Loucy (cell line): ENCODE data around the gene NXPE2.
"Not testable (repeated sequence)": the region's sequence is repeated elsewhere in the genome, so short reads cannot be mapped to it uniquely, and the experiment has no call there.

Experiments
- H2AFZ ChIP-seq: fragments of 200-600 bp; sonication (generic); 2 replicates; pipeline ENCODE4 v1.6.0; 2016; ENCODE audit warnings: antibody characterized with exemption, mild to moderate bottlenecking, low read length, moderate library complexity
- H3F3A ChIP-seq: fragments of 200-600 bp; 2 replicates; pipeline ENCODE4 v1.6.0; 2016; ENCODE audit warnings: antibody characterized with exemption, low read depth, mild to moderate bottlenecking
- H3K27me3 ChIP-seq: fragments of 200-600 bp; sonication (generic); 2 replicates; pipeline ENCODE4 v1.6.1; 2014; ENCODE audit warnings: low read length, mild to moderate bottlenecking; ENCODE audit not compliant: insufficient read depth, poor library complexity, severe bottlenecking
- H3K36me3 ChIP-seq: fragments of 200-600 bp; sonication (generic); 2 replicates; pipeline ENCODE4 v1.6.1; 2016; ENCODE audit warnings: low read length; ENCODE audit not compliant: insufficient read depth
- H3K4me1 ChIP-seq: fragments of 200-600 bp; sonication (generic); 2 replicates; pipeline ENCODE4 v1.5.1; 2014; ENCODE audit warnings: low read length, mild to moderate bottlenecking; ENCODE audit not compliant: insufficient read depth, poor library complexity, severe bottlenecking
- H3K4me2 ChIP-seq: fragments of 200-600 bp; sonication (generic); 2 replicates; pipeline ENCODE4 v1.6.0; 2014; ENCODE audit warnings: antibody characterized with exemption, low read length, low read depth, mild to moderate bottlenecking; ENCODE audit not compliant: poor library complexity, severe bottlenecking
- H3K4me3 ChIP-seq: fragments of 200-600 bp; sonication (generic); 2 replicates; pipeline ENCODE4 v1.5.1; 2014; ENCODE audit warnings: low read length, mild to moderate bottlenecking, mixed read lengths; ENCODE audit not compliant: poor library complexity, severe bottlenecking
- H3K79me2 ChIP-seq: fragments of 200-600 bp; sonication (generic); 2 replicates; pipeline ENCODE4 v1.6.1; 2014; ENCODE audit warnings: low read length; ENCODE audit not compliant: insufficient read depth
- H3K9ac ChIP-seq: fragments of 200-600 bp; sonication (generic); 2 replicates; pipeline ENCODE4 v1.6.0; 2014; ENCODE audit warnings: mild to moderate bottlenecking, low read depth, low read length, moderate library complexity; ENCODE audit not compliant: poor library complexity, severe bottlenecking
- H3K9me2 ChIP-seq: fragments of 200-600 bp; sonication (generic); replicated peaks from 2 replicates; pipeline ENCODE4 v1.6.1; 2016; ENCODE audit warnings: low read depth, low read length, mixed read lengths
- H3K9me3 ChIP-seq: fragments of 200-600 bp; sonication (generic); 2 replicates; pipeline ENCODE4 v1.6.1; 2014; ENCODE audit warnings: mild to moderate bottlenecking, antibody characterized with exemption, low read length, low read depth; ENCODE audit not compliant: insufficient read depth
- H4K20me1 ChIP-seq: fragments of 200-600 bp; sonication (generic); 2 replicates; pipeline ENCODE4 v1.6.0; 2014; ENCODE audit warnings: antibody characterized with exemption, low read length, mild to moderate bottlenecking; ENCODE audit not compliant: insufficient read depth, poor library complexity, severe bottlenecking
- CTCF ChIP-seq: fragments of 200-600 bp; sonication (generic); conservative IDR thresholded peaks from 2 replicates; pipeline ENCODE4 v1.5.1; 2014; ENCODE audit warnings: mild to moderate bottlenecking, antibody characterized with exemption, low read length
- EZH2phosphoT487 ChIP-seq: fragments of 200-600 bp; IDR thresholded peaks from 2 replicates; pipeline ENCODE4 v1.6.1; 2018; ENCODE audit warnings: antibody characterized with exemption, mild to moderate bottlenecking, moderate library complexity, borderline replicate concordance

NXPE2 gene

GRCh38 chr11:114678125-114679036, at the start of gene NXPE2:
Gene NXPE2, plus strand, starts transcription at chr11:114678527. Its CDS starts 49 bp downstream, at chr11:114678576.
- no peak within 1 kb of the TSS for H2AFZ ChIP-seq
- H3F3A ChIP-seq = no peaks in the 10 kb centered on the region
- H3K9me3 ChIP-seq = no peaks in the 10 kb centered on the region
- no peaks in the 10 kb centered on the region for H3K36me3 ChIP-seq
- H3K4me3 ChIP-seq = no peak within 1 kb of the TSS
- H3K79me2 ChIP-seq = no peaks in the 10 kb centered on the region
- TF ChIP-seq EZH2phosphoT487 (no peak), CTCF (no peak)
- H3K9me2 ChIP-seq = 0 out of 2 replicates have a peak, but pooled peaks cover 5% of the 10 kb centered on the region
- H3K9ac ChIP-seq = no peak within 1 kb of the TSS
- no peaks in the 10 kb centered on the region for H3K4me1 ChIP-seq
- no peak within 1 kb of the TSS for H3K4me2 ChIP-seq
- H4K20me1 ChIP-seq = no peaks in the 10 kb centered on the region
- H3K27me3 ChIP-seq = no peaks in the 10 kb centered on the region

GRCh38 chr11:114631445-114631965, 46.8 kb upstream of the NXPE2 start:
- not testable (repeated sequence) for H3K4me3 ChIP-seq, H3K27me3 ChIP-seq, H3K9me3 ChIP-seq, H3K36me3 ChIP-seq, H3K4me1 ChIP-seq, H3K9ac ChIP-seq, H4K20me1 ChIP-seq, H2AFZ ChIP-seq, H3K4me2 ChIP-seq, H3K9me2 ChIP-seq, H3F3A ChIP-seq, H3K79me2 ChIP-seq

- H3F3A ChIP-seq, H3K79me2 ChIP-seq, H3K9me2 ChIP-seq, H3K36me3 ChIP-seq, H4K20me1 ChIP-seq, H3K4me1 ChIP-seq, H3K4me2 ChIP-seq, H3K9me3 ChIP-seq, H3K4me3 ChIP-seq, H2AFZ ChIP-seq, H3K9ac ChIP-seq, H3K27me3 ChIP-seq: not testable (repeated sequence)
Measured at GRCh38 chr11:114639440-114639839, 38.9 kb upstream of the NXPE2 start.

GRCh38 chr11:114650661-114651060, 27.7 kb upstream of the NXPE2 start:
- TF ChIP-seq CTCF = no peak
- no peak for TF ChIP-seq EZH2phosphoT487
- H3K79me2 ChIP-seq = no peaks in the 10 kb centered on the region
- H3K36me3 ChIP-seq = no peaks in the 10 kb centered on the region
- H3K27me3 ChIP-seq = no peaks in the 10 kb centered on the region
- no peaks in the 10 kb centered on the region for H3K9me3 ChIP-seq
- no peak overlapping the region for H2AFZ ChIP-seq
- H3K9me2 ChIP-seq = no peaks in the 10 kb centered on the region
- H4K20me1 ChIP-seq = no peaks in the 10 kb centered on the region
- no peak overlapping the region for H3K4me3 ChIP-seq
- H3K9ac ChIP-seq = no peak overlapping the region
- no peaks in the 10 kb centered on the region for H3F3A ChIP-seq
- H3K4me1 ChIP-seq = no peaks in the 10 kb centered on the region
- H3K4me2 ChIP-seq = no peak overlapping the region
